GM18907 (cell line): Measurements from ENCODE around the gene TBC1D2B.
"Not testable (repeated sequence)": the region's sequence is repeated elsewhere in the genome, so short reads cannot be mapped to it uniquely, and the experiment has no call there.

Experiments used
- ATAC-seq: cut with Tn5 transposase; IDR thresholded peaks from one replicate; pipeline ENCODE4 v1.9.1; 2021; ENCODE audit warnings: mild to moderate bottlenecking, moderate library complexity; ENCODE audit not compliant: unreplicated experiment

The TBC1D2B gene

GRCh38 chr15:77980098-77980497, 97.4 kb downstream of the TBC1D2B start:
- ATAC-seq, result no peak

GRCh38 chr15:77979157-77979556, 98.4 kb downstream of the TBC1D2B start:
- ATAC-seq, result not testable (repeated sequence)

- ATAC-seq, result not testable (repeated sequence)
Measured at GRCh38 chr15:77978759-77979145, 98.8 kb downstream of the TBC1D2B start.

- not testable (repeated sequence) for ATAC-seq
Measured at GRCh38 chr15:77977903-77978758, 99.4 kb downstream of the TBC1D2B start.

- not testable (repeated sequence) for ATAC-seq
Measured at GRCh38 chr15:77976760-77977525, 100.6 kb downstream of the TBC1D2B start.

- not testable (repeated sequence) for ATAC-seq
Measured at GRCh38 chr15:77976095-77976450, 101.4 kb downstream of the TBC1D2B start.

GRCh38 chr15:77975332-77976094, 102.0 kb downstream of the TBC1D2B start:
- ATAC-seq, result no peak

- ATAC-seq, result no peak
Measured at GRCh38 chr15:77974416-77975331, 102.8 kb downstream of the TBC1D2B start.

- ATAC-seq, result no peak
Measured at GRCh38 chr15:77974098-77974414, 103.5 kb downstream of the TBC1D2B start.

GRCh38 chr15:77973273-77974097, 104.0 kb downstream of the TBC1D2B start:
- ATAC-seq, result not testable (repeated sequence)

- ATAC-seq, result not testable (repeated sequence)
Measured at GRCh38 chr15:77972706-77973105, 104.8 kb downstream of the TBC1D2B start.

GRCh38 chr15:77971875-77972274, 105.6 kb downstream of the TBC1D2B start:
- ATAC-seq, result not testable (repeated sequence)

GRCh38 chr15:77970813-77971360, 106.6 kb downstream of the TBC1D2B start:
- ATAC-seq, result not testable (repeated sequence)

GRCh38 chr15:77969055-77969454, 108.5 kb downstream of the TBC1D2B start:
- no peak for ATAC-seq

- no peak for ATAC-seq
Measured at GRCh38 chr15:77967798-77968197, 109.7 kb downstream of the TBC1D2B start.

- ATAC-seq, result not testable (repeated sequence)
Measured at GRCh38 chr15:77967235-77967615, 110.3 kb downstream of the TBC1D2B start.

GRCh38 chr15:77966540-77967234, 110.8 kb downstream of the TBC1D2B start:
- no peak for ATAC-seq

GRCh38 chr15:77964193-77964592, 113.3 kb downstream of the TBC1D2B start:
- ATAC-seq, result no peak
